ENCODE data around the gene TCEA2. TPM values are rescaled to one million over a fixed set of nuclear protein-coding genes. Genes with fewer than 3 reads are reported as not detected.

TCEA2 gene
- total and polyA plus RNA-seq, 9 of the 15 experiments (the other 6 are each of a cell fraction or from before 2014, with no cell fraction given), result 1.4 to 28.7 (median 5.4) TPM

- H3K27ac ChIP-seq (ENCODE audit: extremely low read depth, low read depth, low read length), result no peak overlapping the region
- H3K4me2 ChIP-seq (ENCODE audit: insufficient read depth, low read length), result no peak overlapping the region
- no peak overlapping the region for H3K4me3 ChIP-seq
- intact Hi-C loops (cut with micrococcal nuclease) (no loop called here), in situ Hi-C loops (cut with MboI) (no loop called here)
- H3K9me3 ChIP-seq (replicated peaks; ENCODE audit: control insufficient read depth, insufficient read depth, low read depth, low read length), result no peaks in the 10 kb centered on the region
- no peaks in the 10 kb centered on the region for H4K20me1 ChIP-seq (replicated peaks; ENCODE audit: control insufficient read depth, insufficient read depth, low read length)
- no peaks in the 10 kb centered on the region for H3K27me3 ChIP-seq (ENCODE audit: control insufficient read depth in 2 of 2, insufficient read depth in 2 of 2, low read length in 2 of 2)
- ATAC-seq (no peak), DNase-seq (ENCODE audit: extremely low read depth in 1 of 4, low spot score in 3 of 4) (no peak), FAIRE-seq (no peak)
- H3K9me1 ChIP-seq (ENCODE audit: control insufficient read depth, insufficient read depth, low read length), result no peaks in the 10 kb centered on the region
- peak overlapping the region in 1 of 2 experiments; percentile 68; a peak in 2 of 4 replicates for H3K9ac ChIP-seq (ENCODE audit: insufficient read depth in 1 of 2, low read depth in 2 of 2, low read length in 2 of 2)
- CTCF ChIA-PET (ENCODE audit: low intra/inter-chr PET ratio), result no interaction called here
- peaks cover 13 to 83% of the 10 kb centered on the region in 2 experiments; a peak in 4 of 5 replicates for H3K4me1 ChIP-seq (replicated peaks in 1 of 2; ENCODE audit: control insufficient read depth in 2 of 2, insufficient read depth in 2 of 2, low read length in 2 of 2)
- 87% methylated on average over 18 of the region's 28 CpGs for WGBS (ENCODE audit: insufficient coverage, low coverage, missing lambda C conversion rate)
- no TSS peak for BruUV-seq (replicated peaks)
- H2AFZ ChIP-seq (ENCODE audit: low read depth, low read length), result no peak overlapping the region
- peaks cover 8% of the 10 kb centered on the region; the same call in 1 of the 3 replicates for H3K36me3 ChIP-seq (ENCODE audit: control insufficient read depth, insufficient read depth, low read length)
- POLR2A ChIA-PET, result interaction anchor here (0.9 to 1.5 kb wide), 3 partner anchors 8 to 14 kb away, joined by 3 to 4 read pairs (median 4); no protein-coding TSS in a partner anchor
- peaks cover 10% of the 10 kb centered on the region; the same call in 2 of the 3 replicates for H3K79me2 ChIP-seq (ENCODE audit: control insufficient read depth, insufficient read depth, low read length)
- no peak for TF ChIP-seq BACH1 (tag; IDR thresholded peaks at IDR 0.05)
- no peak for TF ChIP-seq FOXK2 (conservative IDR thresholded peaks at IDR 0.05 in 1 of 2, IDR thresholded peaks at IDR 0.05 in 1 of 2; ENCODE audit: low read depth in 2 of 2)
- TF ChIP-seq SUPT5H (IDR thresholded peaks at IDR 0.05), result no peak
- TF ChIP-seq ZNF146 (CRISPR knock-in tag; IDR thresholded peaks at IDR 0.05; ENCODE audit: unreplicated experiment), result no peak
- no peak for TF ChIP-seq NR4A1 (CRISPR knock-in tag; IDR thresholded peaks at IDR 0.05)
- TF ChIP-seq NR4A1 (tag; IDR thresholded peaks at IDR 0.05), result no peak
- TF ChIP-seq ZNF407 (IDR thresholded peaks at IDR 0.05; ENCODE audit: low read depth), result no peak
- TF ChIP-seq NCOA2 (IDR thresholded peaks at IDR 0.05; ENCODE audit: partially characterized antibody in 2 of 2), result no peak
- TF ChIP-seq STAT6 (CRISPR knock-in tag; IDR thresholded peaks at IDR 0.05), result no peak
- TF ChIP-seq, protein P1, sequence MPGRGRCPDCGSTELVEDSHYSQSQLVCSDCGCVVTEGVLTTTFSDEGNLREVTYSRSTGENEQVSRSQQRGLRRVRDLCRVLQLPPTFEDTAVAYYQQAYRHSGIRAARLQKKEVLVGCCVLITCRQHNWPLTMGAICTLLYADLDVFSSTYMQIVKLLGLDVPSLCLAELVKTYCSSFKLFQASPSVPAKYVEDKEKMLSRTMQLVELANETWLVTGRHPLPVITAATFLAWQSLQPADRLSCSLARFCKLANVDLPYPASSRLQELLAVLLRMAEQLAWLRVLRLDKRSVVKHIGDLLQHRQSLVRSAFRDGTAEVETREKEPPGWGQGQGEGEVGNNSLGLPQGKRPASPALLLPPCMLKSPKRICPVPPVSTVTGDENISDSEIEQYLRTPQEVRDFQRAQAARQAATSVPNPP (IDR thresholded peaks at IDR 0.05; ENCODE audit: borderline replicate concordance, insufficient read depth, insufficient read length), result no peak
Measured at GRCh38 chr20:64074184-64074789, 11.3 kb downstream of the TCEA2 start.
